NCI-H460 (cell line): ENCODE measurements around the gene GPR15LG. TPM values are rescaled to one million over a fixed set of nuclear protein-coding genes. Genes with fewer than 3 reads are reported as not detected.

Source experiments
- DNase-seq: peaks from one replicate; pipeline ENCODE4 v3.0.0-alpha.2; 2016; ENCODE audit warnings: low read depth; ENCODE audit errors: extremely low read depth
- total RNA-seq: library from RNA; depleted of rRNA; stranded (reverse); fragments of >200 nt; shearing (Covaris generic); gene quantifications from 2 replicates; pipeline ENCODE4 v1.2.3, GENCODE V29; 2014; rRNA removed

GPR15LG gene
- total RNA-seq, 1 experiment from 2014 or later: not detected

DNA sequence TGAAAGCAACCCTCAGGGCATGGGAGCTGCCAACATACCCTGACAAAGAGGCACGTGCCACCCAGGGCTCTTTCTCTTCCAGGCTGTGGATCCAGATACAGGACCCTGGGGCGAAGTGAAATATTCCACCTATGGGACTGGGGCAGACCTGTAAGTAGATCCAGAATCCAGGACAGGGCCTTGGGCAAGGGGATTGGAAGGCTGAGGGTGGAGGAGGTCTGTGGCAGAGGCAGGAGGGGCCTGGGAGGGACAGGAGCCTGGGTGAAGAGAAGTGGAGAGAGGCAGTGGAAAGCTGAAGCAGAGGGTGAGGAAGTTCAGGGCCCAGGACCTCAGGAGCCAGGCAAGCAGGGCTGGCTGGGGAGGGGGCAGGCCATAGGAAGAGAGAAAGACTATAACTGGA is 38.0 kb downstream of the GPR15LG start:
- no peak for DNase-seq

DNA sequence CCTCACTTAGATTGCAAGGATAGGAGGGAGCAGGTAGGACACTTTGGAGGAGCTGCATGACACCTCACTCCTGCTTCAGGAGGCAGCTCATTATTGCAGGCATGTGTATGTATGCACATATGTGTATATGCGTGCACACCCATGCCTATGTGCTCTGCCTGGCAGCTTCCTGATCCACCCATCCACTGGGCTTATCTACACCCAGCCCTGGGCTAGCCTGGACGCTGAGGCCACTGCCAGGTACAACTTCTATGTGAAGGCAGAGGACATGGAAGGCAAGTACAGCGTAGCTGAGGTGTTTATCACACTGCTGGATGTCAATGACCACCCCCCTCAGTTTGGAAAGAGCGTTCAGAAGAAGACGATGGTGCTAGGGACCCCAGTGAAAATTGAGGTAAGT is 38.4 kb downstream of the GPR15LG start:
- DNase-seq: no peak

DNA sequence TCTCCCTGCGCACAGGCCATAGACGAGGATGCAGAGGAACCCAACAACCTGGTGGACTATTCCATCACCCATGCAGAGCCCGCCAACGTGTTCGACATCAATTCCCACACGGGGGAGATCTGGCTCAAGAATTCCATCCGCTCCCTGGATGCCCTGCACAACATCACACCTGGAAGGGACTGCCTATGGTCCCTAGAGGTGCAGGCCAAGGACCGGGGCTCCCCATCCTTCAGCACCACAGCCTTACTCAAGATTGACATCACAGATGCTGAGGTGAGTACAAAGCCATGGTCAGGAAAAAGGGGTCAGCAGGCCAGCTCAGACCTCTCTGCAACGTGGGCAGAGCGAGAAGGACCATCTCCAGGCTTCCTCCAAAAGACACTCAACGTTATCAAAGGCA is 39.5 kb downstream of the GPR15LG start:
- DNase-seq: no peak

DNA sequence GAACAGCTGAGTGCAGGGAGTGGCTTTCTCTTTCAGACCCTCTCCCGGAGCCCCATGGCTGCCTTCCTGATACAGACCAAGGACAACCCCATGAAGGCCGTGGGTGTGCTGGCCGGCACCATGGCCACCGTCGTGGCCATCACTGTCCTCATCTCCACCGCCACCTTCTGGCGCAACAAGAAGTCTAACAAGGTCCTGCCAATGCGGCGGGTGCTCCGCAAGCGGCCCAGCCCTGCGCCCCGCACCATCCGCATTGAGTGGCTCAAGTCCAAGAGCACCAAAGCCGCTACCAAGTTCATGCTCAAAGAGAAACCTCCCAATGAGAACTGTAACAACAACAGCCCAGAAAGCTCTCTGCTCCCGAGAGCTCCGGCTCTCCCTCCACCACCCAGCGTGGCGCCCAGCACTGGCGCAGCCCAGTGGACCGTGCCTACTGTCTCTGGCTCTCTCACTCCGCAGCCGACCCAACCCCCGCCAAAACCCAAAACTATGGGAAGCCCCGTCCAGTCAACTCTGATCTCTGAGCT is 40.5 kb downstream of the GPR15LG start:
- no peak for DNase-seq

DNA sequence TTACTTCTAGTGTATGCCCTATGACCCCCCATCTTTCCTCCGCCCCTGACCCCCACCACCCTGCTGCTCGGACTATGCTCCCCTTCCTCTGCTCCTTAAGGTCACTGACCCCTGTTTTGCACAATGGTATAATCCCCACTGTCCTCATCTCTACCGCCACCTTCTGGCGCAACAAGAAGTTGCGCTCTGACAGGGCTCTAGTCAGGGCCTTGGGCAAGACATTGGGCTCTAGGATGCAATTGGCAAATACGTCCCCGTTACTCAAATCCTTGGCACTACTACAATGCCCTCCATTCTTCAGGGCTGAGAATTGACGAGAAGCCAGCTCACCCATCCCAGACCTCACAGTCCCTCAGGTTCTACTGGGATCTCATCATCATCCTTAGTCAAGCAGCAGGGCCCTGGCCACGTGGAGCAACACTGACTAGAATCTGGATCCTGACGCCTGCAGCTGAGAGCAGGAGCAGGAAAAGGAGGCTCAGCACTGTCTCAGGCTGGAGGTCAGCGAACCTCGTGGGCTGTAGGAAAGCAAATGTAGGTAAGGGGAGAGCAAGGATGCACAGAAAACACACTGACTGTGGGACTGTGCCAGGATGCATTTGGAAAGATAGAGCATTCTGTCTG is 41.1 kb downstream of the GPR15LG start:
- DNase-seq: no peak

DNA sequence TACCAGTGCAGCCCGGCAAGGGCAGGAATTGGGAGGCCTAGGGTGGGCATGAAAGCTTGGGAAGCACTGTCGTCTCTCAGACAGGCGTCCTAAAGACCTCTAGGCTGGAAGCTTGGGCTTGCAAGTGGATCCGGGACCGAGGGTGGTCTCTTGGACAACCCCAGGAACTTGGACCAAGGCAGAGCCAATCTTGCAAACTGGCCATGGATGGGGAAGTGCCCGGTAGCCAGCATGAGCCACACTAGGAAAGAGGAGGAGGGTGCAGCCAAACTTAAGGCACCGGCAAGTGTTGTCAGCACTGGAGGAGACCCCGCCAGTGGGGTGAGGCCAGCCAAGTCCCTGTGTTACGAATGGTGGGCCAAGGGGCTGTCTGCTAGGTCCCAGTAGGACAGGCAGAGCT is 43.2 kb downstream of the GPR15LG start:
- no peak for DNase-seq

DNA sequence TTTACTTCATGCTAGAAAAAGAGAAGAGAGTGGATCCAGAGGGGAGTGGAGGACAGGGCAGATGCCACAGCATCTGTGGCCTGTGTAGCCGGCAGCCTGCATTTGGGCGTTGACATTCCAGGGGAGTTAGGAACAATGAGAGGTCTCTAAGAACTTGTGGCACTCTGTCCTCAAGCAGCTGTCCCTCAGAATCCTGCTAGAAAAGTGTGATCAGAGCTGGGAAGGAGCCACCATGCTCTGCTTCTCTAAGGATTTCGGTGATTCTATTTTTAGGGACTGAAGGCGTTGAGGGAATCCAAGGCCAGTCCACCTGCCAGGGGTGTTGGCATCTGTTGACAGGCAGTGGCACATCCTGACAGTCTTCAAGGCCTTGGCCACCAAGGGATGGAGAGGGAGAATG is 44.1 kb downstream of the GPR15LG start:
- DNase-seq: no peak

DNA sequence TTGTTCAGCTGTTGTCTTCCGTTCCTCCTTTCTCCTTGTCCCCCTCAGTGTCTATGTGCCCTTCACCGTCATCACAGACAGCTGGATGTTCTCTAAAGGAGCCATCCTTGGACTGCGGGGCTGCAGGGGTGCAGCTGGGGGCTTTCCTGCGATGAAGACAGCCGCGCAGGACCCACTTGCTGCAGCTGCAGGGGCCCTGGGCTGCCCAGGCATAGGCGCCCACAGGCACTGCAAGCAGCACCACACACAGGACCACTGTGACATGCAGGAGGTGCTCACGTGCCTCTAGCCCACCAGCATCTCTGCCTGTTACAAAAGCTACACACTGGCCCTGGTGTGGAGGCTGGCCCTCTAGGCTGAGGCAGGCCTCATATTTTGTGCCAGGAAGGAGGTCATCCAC is 48.3 kb downstream of the GPR15LG start:
- no peak for DNase-seq

DNA sequence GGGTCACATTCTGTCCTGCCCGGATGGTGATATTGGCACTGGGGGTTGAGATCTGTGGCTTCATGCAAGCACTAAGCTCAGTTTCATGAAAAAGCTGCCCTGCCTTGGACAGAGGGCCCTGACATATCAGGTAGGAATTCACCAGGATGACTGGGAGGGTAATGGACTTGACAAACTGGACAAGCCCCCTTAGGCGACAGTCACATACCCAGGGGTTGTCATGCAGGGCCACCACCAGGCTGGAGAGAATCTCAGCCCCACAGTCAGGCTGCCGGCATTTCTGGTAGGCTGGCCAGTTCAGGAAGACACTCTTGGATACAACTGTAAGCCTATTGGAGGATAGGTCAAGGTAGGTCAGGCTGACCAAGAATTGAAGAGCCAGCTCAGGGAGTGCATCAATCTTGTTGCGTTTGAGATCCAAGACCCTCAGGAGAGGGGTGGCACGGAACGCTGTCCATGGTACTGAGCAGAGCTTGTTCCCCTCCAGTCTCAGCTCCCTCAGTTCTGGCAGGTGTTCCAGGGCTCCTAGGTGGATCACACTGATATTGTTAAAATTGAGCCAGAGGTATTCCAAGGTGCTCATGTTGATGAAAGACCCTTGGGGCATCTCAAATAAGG is 50.9 kb downstream of the GPR15LG start:
- no peak for DNase-seq

DNA sequence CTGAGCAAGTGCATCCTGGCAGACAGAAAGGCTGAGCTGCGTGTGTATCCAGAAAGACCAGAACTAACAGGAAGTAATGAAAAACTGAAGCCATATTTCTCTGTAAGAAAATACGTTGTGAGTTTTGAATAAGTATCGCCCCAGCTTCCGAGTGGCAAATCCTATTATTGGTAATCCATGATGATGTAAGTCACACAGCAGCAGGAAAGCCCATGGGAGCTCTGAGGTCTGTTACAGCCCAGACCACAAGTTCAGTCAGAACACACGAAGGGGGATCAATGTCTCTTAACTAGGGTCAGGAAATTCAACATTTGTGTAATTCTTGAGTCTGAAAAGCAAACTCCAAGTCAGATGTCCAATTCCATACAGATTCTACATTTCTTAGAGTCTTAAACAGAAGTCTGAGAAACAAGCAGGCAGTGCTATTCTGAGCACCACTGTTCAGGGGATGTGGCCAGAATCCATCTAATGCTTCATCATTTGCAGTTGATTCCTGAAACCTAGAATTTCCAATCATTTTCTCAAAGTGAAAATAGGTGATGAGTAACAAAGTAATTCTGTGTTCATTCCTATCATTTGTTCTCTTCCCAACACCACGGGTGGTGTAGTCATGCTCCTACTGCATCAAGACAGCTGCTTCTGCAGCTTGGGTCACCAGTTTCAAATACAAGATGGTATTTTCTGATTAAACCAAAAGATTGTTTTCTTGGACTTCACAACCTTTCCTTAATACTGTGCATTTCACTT is 52.0 kb downstream of the GPR15LG start, which contains the start of gene LRIT2:
Gene LRIT2 (minus strand): TSS at position 118 of the 747 bp plus-strand sequence. CDS start 24 bp downstream, at position 94.
- DNase-seq: no peak

DNA sequence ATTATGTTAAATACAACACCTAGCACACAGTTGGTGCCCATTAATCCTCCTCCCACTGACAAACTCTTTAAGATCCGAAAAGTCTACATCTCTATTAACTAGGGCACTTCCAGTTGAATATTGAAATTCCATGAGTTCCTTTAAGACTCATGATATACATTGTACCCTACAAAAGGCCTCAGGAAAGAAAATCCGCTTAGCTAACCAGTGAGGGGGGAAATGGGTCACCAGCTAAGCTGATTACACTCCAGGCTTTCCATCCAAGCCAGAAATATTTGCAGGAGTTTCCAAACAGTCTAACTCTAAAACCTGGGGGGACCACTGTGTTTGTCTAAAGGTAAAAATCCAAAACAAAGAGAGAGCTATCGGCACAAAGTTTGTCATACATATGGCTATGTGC is 53.0 kb downstream of the GPR15LG start:
- no peak for DNase-seq

DNA sequence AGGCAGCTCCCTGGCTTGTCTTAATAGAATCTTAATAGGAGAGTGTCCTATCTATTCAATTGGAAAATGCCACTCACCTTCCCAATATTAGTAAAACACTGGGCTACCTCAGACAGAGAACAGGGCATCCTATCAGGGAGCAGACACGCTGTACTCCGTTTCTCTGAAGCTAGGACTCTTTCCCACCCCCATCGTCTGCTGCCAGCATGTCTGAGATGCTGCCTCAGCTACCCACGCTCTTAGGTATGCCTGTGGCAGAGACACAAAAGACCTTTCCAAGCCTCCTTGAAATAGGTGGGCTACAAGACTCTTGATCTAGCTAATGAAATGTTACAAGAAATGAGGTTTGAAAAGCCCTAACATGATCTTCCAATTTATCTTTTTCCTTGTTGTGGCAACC is 54.2 kb downstream of the GPR15LG start:
- no peak for DNase-seq

DNA sequence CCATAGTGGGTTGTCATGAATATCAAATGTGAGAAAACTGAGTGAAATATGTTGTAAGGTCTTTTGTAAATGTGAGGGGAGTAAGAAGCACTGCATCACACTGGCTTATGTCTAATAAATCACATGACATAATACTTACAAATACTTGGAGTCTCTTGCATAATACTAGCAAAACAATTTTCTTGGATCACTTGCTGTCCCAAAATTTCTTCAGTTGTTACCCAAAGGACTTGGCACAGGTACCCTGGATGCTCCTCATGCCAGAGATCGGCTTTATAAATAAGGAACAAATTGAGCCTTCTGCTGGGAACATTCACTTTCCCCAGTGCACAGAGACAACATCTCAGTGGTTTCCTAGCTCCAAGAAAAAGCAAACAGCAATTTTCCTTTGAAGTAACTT is 56.8 kb downstream of the GPR15LG start:
- DNase-seq: no peak

DNA sequence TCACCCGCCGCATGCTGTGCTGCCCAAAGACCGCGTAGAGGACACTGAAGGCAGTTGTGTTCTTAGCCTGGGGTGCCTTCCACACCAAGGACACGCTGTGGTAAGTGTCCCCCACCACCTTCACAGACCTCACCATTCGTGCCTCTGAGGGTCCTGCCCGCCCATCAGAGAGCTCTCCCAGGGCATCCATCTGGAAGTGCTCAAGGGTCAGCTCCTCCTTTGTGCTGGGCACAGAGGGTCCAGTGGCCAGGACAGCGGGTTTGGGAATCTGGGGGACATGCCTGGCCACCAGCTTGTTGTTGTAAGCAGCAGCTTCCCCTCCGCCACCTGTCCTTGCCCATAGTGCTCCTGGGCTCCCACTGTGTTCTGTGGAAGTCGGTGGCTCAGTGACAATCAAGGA is 58.8 kb downstream of the GPR15LG start:
- DNase-seq: no peak

DNA sequence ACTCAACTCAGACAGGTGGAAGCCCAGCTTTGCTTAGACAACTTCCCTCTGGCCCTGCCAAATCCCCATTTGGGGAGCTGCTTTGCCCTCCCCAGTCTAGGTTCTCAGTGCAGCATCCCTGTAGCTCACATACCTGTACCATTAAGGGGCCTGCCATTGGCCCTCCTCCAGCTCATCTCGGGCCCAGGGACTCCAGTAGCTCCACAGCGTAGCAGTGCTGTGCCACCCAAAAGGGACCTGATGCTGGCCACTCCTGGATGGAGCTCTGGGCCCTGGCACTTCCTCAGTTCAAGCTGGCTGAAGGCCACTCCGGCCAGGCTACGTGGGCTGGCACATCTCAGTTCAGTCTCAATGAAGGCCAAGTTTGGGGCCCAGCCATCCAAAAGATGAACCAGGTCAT is 60.3 kb downstream of the GPR15LG start:
- DNase-seq: no peak

DNA sequence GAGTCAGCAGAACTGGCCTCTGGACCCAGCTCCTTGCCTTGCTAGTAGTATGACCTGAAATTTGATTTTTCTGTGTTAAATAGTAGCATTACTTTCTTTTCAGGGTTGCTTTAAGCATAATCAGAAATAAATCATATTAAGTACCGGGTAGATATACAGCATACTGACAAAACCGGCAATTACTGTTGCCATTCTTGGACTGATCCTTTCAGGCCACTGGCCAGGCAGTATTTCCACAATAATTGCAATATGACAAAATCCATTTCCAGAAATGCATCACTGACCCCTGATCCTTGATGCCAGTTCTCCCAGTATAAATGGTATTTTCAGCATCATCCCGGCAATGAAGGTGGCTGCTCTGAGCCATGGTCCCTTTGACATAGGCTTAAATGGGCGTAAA is 60.9 kb downstream of the GPR15LG start:
- DNase-seq: no peak

Other genes starting within 250 kb of the GPR15LG start
- gene GHITM, start 34.3 kb upstream of the GPR15LG start, total RNA-seq: 692 and 730 TPM in 2 replicates
- gene CDHR1, start 20.7 kb downstream of the GPR15LG start, total RNA-seq: 0.07 and 0.35 TPM in 2 replicates
- not detected in 2 replicates for gene LRIT2, start 51.7 kb downstream of the GPR15LG start, total RNA-seq
- not detected in 2 replicates for gene LRIT1, start 67.7 kb downstream of the GPR15LG start, total RNA-seq
- not detected in 2 replicates for gene RGR, start 71.3 kb downstream of the GPR15LG start, total RNA-seq
- 24.3 and 25.0 TPM in 2 replicates for gene CCSER2, start 154.8 kb downstream of the GPR15LG start, total RNA-seq